Liver (tissue), 3 donors: ENCODE data around the gene FAM219A.

Source experiments
- CTCF ChIP-seq: fragments of 150-350 bp; IDR thresholded peaks from 2 replicates; pipeline ENCODE4 v1.5.1; 2017; ENCODE audit warnings: improper control_type of control experiment, low read depth, low read length; ENCODE audit not compliant: missing input control
- FOXA1 ChIP-seq: IDR thresholded peaks from 2 replicates; pipeline ENCODE4 v1.6.1; 2016; ENCODE audit warnings: antibody characterized with exemption
- GABPA ChIP-seq, 2 donors: IDR thresholded peaks in 1 of 2; conservative IDR thresholded peaks in 1 of 2; 2 replicates each; pipeline ENCODE4 v1.6.1; 2016; ENCODE audit warnings: antibody characterized with exemption in 2 of 2, mild to moderate bottlenecking in 1 of 2, moderate library complexity in 1 of 2
- JUND ChIP-seq, 2 donors: IDR thresholded peaks; 2 replicates each; pipeline ENCODE4 v1.6.1; 2016; ENCODE audit warnings: antibody characterized with exemption in 2 of 2
- SP1 ChIP-seq: IDR thresholded peaks from 2 replicates; pipeline ENCODE4 v1.6.1; 2018; ENCODE audit warnings: antibody characterized with exemption, mild to moderate bottlenecking
- ZBTB33 ChIP-seq: IDR thresholded peaks from 2 replicates; pipeline ENCODE4 v1.6.1; 2016; ENCODE audit warnings: antibody characterized with exemption
- donor health status: healthy.
- donor health status: healthy.

- TF ChIP-seq SP1 = no peak
- TF ChIP-seq GABPA (IDR thresholded peaks at IDR 0.05 in 1 of 2, conservative IDR thresholded peaks at IDR 0.05 in 1 of 2) = no peak
- TF ChIP-seq FOXA1 = no peak
- no peak for TF ChIP-seq CTCF
- no peak for TF ChIP-seq ZBTB33
- no peak for TF ChIP-seq JUND (IDR thresholded peaks at IDR 0.05)
These were observed 92.0 kb downstream of the FAM219A start for GRCh38 chr9:34366365-34366764.
